HG03469 (cell line): ENCODE measurements around the gene DOCK2.
"Not testable (repeated sequence)": the region's sequence is repeated elsewhere in the genome, so short reads cannot be mapped to it uniquely, and the experiment has no call there.

Experiments
- ATAC-seq: cut with Tn5 transposase; IDR thresholded peaks from one replicate; pipeline ENCODE4 v1.9.1; 2021; ENCODE audit warnings: mild to moderate bottlenecking, moderate library complexity, moderate number of reproducible peaks; ENCODE audit not compliant: unreplicated experiment

Gene DOCK2

GRCh38 chr5:169637085-169637548, at the start of gene DOCK2:
Gene DOCK2 (plus strand): TSS chr5:169637275. CDS start chr5:169637327, 52 bp downstream.
- ATAC-seq = peak; percentile 85

GRCh38 chr5:169590602-169591001, 46.5 kb upstream of the DOCK2 start:
- no peak for ATAC-seq

GRCh38 chr5:169591636-169592035, 45.4 kb upstream of the DOCK2 start:
- ATAC-seq = no peak

- ATAC-seq = no peak
These were observed 44.0 kb upstream of the DOCK2 start for GRCh38 chr5:169592937-169593650.

- no peak for ATAC-seq
These were observed 41.8 kb upstream of the DOCK2 start for GRCh38 chr5:169595172-169595820.

GRCh38 chr5:169599451-169599850, 37.6 kb upstream of the DOCK2 start:
- no peak for ATAC-seq

GRCh38 chr5:169602535-169602934, 34.5 kb upstream of the DOCK2 start:
- no peak for ATAC-seq

- ATAC-seq = no peak
These were observed 30.8 kb upstream of the DOCK2 start for GRCh38 chr5:169606279-169606678.

GRCh38 chr5:169607882-169608281, 29.2 kb upstream of the DOCK2 start:
- no peak for ATAC-seq

GRCh38 chr5:169609716-169610115, 27.4 kb upstream of the DOCK2 start:
- ATAC-seq = no peak

- no peak for ATAC-seq
These were observed 26.5 kb upstream of the DOCK2 start for GRCh38 chr5:169610606-169611005.

GRCh38 chr5:169615561-169615960, 21.5 kb upstream of the DOCK2 start:
- ATAC-seq = no peak

GRCh38 chr5:169624307-169624706, 12.8 kb upstream of the DOCK2 start:
- ATAC-seq = not testable (repeated sequence)

GRCh38 chr5:169626779-169627178, 10.3 kb upstream of the DOCK2 start:
- no peak for ATAC-seq

- no peak for ATAC-seq
These were observed 9.5 kb upstream of the DOCK2 start for GRCh38 chr5:169627551-169627950.

- ATAC-seq = no peak
These were observed 8.2 kb upstream of the DOCK2 start for GRCh38 chr5:169628892-169629291.

- no peak for ATAC-seq
These were observed 7.1 kb upstream of the DOCK2 start for GRCh38 chr5:169629847-169630548.

GRCh38 chr5:169631360-169631759, 5.7 kb upstream of the DOCK2 start:
- no peak for ATAC-seq

GRCh38 chr5:169632946-169633345, 4.1 kb upstream of the DOCK2 start:
- no peak for ATAC-seq

GRCh38 chr5:169634606-169635005, 2.5 kb upstream of the DOCK2 start:
- ATAC-seq = no peak

- no peak for ATAC-seq
These were observed 1.1 kb upstream of the DOCK2 start for GRCh38 chr5:169635936-169636335.
